Posterior vena cava (tissue), 2 donors: ENCODE results near the gene BCAS3. TPM values are rescaled to one million over a fixed set of nuclear protein-coding genes. Genes with fewer than 3 reads are reported as not detected.
"Not testable (repeated sequence)": the region's sequence is repeated elsewhere in the genome, so short reads cannot be mapped to it uniquely, and the experiment has no call there.

Source experiments
- DNase-seq: peaks from one replicate; pipeline ENCODE4 v3.0.0-alpha.2; 2020; ENCODE audit warnings: low spot score
- intact Hi-C, 2 donors: fragments of 100-400 bp; cut with DNase I; formaldehyde crosslinking; loops; one replicate each; pipeline versions ENCODE4 v1.14.1 to v1.14.2; 2022 to 2023
- total RNA-seq, 2 donors: library from RNA; stranded (reverse); fragmentation: NEBNext Ultra II Directional; extraction: Animal tissue kit (Norgen Biotek cat#: 25700); gene quantifications; one replicate each; pipeline ENCODE4 v1.2.1, GENCODE V29; 2021
- donor health status: DM: yes; HTN: yes; CAD: no.
- donor health status: DM: yes; HTN: yes; CAD: no.

Gene BCAS3
- total RNA-seq, 2 donors from 2014 or later, result 22.5 to 23.6 TPM

DNA sequence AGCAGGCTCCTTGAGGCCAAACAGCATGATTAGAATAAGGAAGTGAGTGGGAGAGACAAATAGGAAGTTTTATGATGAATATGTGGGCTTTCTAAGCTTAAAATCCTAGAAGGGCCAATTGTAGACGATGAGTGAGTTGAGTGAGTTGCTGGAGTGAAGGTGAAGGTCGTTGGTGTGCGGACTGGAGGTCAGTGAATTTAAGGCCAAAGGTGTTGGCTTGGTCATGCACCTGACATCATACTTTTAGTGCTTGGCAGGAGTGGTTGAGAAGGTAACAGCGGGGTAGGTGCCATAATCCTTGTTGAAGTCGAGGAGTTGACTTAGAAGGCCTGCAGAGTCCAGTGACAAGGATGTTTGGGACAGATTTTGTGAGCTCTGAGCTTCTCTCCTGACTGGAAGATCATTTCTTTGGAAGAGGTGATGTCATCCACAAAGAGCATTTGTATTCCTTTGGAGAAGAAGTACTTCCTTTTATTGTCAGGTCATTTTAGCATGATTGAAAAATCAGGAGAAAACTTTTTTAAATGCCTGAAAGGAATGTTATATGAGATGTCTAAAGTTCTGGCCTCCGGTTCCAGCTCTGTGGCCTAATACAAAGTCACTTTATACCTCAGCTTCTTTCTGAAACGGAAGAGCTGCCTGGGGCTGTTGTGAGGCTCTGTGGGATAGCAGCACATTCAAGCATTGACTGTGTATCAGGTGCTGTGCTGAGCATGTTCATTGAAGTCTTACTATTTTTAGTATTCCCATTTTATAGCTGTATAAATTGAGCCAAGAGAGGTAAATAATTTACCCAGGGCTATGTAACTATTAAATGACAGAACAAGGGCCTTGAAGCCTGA, 668.4 kb downstream of the BCAS3 start:
- intact Hi-C loops, result no loop called here

DNA sequence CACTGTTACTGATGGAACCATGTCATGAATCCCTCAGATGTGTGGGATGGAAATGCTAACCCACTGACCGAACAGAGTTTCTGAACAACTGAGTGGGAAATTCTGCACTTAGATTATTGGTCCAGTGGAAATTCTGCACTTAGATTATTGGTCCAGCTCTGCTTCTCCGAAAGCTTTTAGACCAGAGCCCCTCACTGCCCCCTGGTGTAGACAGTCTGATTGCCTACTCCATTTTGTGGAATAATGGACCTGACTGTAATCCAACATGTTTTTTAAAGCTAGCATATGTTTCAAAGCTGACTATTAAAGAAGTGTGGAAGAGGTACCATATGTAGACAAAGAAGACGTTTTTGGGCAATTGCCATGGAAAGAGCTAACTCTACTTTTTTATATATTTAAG, 671.7 kb downstream of the BCAS3 start:
- intact Hi-C loops, result no loop called here

More for the DNA sequence above, 668.4 kb downstream of the BCAS3 start:
- no peak for DNase-seq

DNA sequence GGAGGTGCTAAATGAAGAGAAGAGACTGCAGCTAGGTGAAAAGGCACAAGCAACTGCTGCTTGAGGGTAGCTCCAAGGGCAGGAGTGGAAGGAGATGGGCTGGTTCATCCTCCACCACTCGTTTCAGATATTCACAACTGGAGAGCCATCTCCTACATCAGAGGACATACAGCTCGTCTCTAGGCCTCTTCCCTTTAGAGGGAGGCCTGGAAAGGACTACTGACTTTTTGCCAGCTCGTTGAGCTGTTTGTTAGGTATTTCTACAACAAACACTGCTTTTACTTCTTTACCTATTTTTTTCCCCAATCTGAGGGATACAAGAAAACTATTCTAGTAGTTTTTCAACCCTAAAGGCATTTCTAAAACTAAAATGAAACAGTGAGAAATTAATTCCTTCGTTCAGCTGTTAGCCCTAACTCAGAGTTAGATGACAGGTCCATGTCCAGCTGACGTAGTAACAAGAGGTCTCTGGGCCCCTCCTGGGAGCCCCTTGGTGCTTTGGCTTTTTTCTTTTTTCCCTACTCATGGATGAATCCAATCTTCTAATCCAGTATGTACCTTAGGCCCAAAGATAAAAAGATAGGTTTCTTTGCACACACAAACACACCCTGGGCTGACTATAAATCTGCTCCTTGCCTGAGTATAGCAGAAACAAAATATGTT, 674.2 kb downstream of the BCAS3 start:
- no peak for DNase-seq
- intact Hi-C loops, result no loop called here

More for the DNA sequence above, 671.7 kb downstream of the BCAS3 start:
- no peak for DNase-seq

DNA sequence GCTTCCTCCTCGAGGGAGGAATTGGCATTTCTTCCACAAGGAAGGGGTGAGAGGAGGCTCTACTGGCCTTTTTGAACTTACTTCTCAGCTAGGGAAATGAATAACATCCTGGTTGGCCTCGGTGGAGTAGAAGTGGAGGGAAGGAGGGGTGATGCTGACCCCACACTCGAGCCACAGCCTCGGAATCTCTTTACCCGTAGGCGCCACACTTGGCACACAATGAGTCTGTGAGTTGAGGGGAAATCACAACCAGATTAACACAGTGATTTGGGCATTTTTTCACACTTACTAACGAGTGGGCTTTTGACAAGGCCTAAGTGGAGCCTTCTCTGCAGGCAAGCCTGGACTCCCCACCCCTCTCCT, 674.7 kb downstream of the BCAS3 start:
- intact Hi-C loops, result no loop called here

DNA sequence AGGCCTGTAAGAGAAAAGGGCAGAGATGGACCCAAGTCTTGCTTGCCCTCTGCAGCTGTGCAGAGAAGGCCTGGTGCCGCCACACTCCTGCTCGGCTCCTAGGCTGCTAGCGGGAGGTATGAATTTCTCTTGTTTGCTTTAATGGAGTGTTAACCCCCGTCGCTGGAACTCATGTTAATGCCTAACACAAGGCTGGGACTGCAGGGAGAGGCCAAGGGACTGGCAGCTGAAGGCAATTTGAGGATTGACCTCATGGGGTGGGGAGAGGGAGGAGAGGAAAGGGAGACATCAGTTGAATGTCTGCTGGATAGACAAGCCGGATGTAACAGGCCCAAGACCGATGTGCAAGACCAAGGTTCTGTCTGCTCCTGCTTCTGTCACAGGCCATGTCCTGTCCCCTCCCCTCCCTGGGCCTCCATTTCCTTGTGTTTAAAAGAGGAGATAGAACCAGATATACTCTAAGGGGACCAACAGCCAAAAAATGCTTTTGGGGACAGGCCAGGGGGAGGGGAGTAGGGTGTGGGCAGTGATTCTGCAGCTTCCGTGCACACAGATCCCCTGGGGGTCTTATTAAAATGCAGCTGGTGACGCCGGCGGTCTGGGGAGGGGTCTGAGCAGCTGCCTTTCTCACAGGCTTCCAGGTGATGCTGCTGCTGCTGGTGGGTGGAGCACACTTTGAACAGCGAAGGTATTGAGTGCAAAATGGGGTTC, 675.3 kb downstream of the BCAS3 start:
- no peak for DNase-seq
- intact Hi-C loops, result no loop called here

More for the DNA sequence above, 674.7 kb downstream of the BCAS3 start:
- no peak for DNase-seq

DNA sequence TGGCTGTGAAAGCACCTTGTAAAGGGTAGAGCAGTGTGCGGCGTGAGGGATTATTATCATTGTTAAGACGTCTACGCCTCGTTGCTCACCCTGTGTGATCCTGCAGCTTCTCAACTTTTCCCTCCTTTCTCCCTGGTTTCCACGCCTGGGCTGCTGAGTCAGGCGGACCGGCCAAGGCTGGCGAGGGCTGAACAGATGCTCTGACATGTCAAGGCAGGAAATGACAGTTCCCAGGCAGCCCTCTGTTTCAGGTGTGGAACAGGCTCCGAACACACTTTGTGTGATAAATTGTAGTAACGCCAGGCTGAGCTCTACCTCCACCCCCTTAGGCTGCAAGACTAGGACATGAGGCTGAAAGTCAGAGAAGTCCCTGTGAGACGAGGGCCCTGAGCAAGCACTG, 676.0 kb downstream of the BCAS3 start:
- no peak for DNase-seq
- intact Hi-C loops, result no loop called here

DNA sequence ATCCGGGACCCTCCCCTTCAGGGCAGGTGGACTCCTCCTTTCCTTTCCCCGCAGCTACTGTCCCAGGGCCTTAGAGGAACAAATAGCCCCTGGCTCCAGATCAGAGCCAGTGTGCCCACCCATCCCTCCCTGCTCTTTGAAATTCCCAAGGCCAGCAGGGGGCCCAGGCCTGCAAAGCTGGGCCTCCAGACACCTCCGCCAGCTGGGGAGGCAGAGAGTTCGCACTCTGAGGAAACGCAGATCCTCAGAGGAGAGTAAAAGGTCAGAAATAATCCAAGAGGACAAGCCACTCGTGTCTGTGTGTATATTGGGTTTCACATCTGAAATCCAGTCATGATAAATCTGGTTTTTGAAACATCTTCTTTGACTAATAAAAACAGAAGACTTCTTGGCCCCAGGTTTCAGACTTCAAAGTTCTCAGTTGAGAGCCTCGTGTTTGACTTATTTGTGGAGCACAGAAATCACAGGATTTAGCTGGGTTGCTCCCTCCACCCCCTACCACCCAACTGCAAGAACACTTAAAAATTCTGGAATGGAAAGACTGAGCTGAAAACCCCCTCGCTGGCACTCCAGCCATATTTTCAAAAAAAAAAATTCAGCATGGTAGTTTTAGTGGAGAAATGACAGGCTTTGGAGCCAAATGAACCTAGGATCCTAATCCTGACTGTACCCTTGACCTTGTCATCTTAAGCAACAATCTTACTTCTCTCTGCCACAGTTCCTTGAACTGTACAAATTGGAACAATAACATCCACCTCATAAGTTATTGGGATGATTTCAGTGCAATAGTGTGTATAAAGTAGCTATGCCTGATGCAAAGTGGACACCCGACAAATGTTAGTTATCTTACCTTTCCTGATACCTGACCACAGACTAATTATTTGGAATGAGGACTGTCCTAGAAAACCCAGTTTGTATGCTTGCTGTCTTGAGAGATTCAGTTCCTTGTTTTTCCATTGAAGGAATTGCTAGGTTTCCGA, 677.5 kb downstream of the BCAS3 start:
- intact Hi-C loops, result no loop called here
- peak; percentile 12 for DNase-seq

DNA sequence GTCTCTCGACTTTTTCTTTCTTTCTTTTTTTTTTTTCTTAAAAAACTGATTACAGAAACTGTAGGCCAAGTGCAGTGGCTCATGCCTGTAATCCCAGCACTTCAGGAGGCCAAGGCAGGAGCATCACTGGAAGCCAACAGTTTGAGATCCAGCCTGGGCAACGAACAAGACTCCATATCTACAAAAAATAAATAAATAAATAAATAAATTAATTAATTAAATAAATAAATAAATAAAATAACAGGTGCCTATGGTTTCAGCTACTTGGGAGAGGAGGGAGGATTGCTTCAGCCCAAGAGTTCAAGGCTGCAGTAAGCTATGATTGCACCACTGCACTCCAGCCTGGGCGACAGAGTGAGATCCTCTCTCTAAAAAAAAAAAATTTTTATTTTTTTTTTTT, 679.4 kb downstream of the BCAS3 start:
- intact Hi-C loops, result loop anchor here in 1 of 2 donors (2.0 kb wide), 1 partner anchor 16 kb away; no protein-coding TSS in a partner anchor
- DNase-seq, result not testable (repeated sequence)

DNA sequence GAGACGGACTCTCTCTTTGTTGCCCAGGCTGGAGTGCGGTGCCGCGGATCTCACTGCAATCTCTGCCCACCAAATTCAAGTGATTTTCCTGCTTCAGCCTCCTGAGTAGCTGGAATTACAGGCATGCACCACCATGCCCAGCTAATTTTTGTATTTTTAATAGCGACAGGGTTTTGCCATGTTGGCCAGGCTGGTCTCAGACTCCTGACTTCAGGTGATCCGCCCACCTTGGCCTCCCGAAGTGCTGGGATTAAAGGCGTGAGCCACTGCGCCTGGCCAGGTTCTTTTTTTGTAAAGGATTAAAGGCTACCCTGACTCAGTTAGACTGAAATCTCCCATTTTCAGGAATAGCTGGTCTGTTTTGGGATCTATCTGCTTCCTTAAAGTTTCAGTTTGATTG, 681.9 kb downstream of the BCAS3 start:
- intact Hi-C loops, DNase-seq: not testable (repeated sequence)

DNA sequence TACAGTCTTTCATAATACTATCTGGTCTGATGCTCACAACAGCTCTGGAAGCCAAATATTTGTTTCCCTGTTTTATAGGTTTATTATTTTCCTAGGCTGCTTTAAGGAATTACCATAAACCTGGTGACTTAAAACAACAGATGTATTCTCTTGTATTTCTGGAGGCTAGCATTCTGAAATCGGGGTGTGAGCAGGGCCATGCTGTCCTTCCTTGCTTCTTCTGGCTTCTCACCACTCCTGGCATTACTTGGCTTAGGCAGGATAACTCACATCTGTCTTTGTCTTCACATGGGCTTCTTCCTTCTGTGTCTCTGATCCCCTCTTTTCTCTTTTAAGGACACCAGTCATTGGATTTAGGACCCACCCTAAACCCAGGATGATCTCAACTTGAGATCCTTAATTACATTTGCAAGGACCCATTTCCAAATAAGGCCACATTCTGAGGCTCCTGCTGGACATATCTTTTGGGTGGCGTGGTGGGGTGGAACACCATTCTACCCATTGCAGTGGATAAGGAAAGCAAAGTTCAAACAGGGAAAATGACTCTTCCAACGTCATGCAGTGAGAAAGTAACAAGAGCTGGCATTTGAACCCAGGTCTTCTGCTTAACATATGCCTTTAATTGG, 682.8 kb downstream of the BCAS3 start:
- DNase-seq, result no peak

DNA sequence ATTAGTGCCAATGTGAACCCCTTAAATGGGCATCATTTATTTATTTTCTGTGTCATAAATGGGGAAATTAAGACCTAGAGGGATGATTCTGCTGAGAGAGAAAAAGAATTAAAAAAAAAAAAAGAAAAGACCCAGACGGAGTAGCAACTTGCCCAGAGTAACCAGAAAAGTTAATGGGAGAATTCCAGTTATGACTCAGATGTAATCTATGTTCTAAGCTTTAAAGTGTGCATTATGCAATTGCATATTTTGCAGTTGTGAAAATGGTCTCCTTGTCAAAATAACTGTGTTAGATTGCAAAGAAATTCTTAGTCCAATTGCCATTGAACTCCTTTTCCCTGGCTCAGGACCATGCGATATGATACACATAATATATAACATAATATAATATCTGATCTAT, 683.4 kb downstream of the BCAS3 start:
- intact Hi-C loops, result no loop called here
- no peak for DNase-seq

More for the DNA sequence above, 682.8 kb downstream of the BCAS3 start:
- intact Hi-C loops, result no loop called here

DNA sequence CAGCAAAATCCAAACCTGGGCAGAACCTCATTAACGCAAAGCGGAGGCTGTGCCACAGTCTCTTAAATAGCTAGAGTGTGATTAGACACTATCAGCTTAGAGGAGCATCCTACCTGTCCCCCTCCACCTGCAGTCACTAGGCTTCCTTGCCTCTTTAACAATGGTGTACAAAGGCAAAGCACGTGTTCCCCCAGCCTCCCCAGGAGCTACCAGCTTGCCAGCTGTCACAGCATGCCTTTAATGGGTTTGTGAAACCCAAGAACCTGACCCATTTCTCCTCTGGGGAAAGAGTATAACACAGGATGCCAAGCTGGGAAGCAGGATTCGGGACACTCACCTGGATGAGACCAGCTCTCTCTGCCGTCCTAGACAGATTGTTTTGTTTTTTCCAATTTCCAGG, 684.7 kb downstream of the BCAS3 start:
- no peak for DNase-seq
- intact Hi-C loops, result loop anchor here in 1 of 2 donors (2.0 kb wide), 1 partner anchor 70 kb away; no protein-coding TSS in a partner anchor

DNA sequence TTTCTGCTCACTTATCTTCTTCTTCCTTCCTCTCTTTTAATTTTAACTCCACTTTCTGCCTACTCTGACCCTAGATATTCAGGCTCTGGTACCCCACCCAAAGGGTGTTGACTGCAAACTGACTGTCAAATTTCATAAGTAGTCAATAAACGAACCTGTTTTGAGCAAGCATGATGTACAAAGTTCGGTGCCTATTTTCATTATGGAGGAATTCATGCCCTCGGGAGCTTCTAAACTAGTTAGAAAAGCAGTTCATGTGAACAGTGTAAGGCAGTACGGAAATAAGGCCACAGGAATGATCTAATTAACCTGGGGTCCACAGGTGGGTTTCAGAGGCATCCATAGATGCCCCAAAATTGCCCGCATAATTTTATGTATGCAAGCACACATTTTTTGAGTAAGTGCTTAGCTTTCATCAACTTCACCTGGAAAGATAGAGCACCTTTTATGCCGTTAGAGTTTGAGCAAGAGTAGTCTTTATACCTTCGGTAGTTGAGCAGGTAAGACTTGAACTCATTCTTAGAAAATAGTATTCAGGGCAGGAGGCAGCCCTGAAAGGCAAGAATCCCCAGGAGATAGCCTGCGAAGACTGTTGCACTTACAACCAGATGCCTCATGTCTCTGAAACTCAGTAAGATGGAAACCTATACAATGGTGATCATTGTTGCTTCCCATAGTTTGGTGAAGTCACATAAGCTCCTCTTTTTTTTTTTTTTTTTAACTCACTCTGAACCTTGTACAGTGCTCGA, 685.4 kb downstream of the BCAS3 start:
- no peak for DNase-seq
- intact Hi-C loops, result loop anchor here in 1 of 2 donors (2.0 kb wide), 1 partner anchor 70 kb away; no protein-coding TSS in a partner anchor

DNA sequence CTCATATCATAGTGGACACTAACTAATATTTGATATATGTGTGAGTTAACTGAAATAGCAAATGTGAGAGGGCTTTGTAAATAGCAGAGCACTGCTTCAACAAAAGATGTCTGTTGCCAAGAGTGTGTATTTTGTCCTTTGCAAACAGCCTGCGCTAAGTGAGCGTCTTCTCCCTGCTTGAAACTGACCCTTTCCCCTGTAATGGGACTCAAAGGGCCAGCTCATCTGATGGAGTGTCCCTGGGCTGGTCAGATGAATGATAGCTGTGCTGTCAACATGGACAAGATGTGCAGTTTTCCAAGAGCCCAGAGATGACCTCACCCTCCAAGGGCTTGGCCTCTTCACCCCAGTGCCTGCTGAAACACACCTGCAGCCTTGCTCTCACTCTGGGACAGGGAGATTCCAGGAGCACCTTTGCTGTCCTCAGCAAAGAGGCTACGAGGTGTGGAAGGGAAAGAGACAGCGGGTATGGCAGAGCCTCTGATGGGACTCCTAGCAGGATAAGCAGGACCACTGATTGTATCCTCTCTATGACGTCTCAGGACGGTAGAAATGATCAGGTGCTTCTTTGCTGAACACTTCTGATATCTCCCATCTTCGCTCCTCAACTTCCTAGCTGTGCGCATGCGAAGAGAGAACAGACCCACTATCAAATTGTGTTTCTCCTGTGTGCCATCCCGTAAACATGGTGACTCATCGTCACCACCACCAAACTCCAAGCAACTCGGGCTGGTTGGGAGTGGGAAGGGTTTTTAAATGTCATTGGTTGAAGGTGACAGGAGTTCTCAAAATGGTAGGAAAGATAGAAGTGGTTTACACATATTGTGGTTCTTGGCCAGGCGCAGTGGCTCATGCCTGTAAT, 686.2 kb downstream of the BCAS3 start:
- intact Hi-C loops, result loop anchor here in 1 of 2 donors (2.0 kb wide), 1 partner anchor 69 kb away; no protein-coding TSS in a partner anchor
- DNase-seq, result no peak

DNA sequence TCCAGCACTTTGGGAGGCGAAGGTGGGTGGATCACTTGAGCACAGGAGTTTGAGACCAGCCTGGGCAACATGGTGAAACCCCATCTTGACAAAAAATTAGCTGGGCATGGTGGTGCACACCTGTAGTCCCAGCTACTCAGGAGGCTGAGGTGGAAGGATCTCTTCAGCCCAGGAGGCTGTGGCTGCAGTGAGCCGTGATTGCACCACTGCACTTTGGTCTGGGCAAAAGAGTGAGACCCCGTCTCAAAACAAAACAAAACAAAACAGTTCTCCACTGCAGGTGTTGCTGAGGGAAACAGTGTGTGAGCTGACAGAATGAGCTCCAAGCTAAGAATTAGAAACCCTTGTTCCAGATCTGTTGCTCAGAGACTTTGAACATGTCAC, 686.8 kb downstream of the BCAS3 start:
- DNase-seq, result no peak
- intact Hi-C loops, result no loop called here

DNA sequence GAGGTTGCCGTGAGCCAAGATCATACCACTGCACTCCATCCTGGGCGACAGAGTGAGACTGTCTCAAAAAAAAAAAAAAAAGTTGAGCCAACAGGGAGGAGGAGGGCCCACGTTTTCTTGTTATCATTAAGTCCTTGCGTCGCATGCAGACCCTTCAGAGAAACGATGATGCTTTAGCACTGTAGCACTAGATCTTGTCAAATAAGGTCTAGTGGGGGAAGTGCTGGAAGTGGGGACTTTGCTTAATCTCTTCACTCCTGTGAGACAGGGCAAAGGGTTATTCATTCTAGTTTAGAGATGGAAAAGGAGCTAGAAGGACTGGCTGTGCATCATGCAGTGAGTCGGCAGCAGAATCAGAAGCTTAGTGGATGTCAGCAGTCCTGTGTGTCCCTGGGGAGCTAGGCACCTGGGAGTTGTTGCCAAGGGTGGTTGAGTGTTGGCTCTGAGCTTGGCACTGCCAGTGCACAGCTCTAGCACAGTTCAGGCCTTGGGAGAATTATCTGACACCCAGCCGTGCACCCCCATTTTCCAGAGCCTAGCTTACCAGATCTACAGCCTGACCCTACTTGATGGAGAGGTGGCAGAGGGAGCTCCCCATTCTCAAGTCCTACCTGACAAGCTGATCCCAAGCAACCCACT, 688.5 kb downstream of the BCAS3 start:
- intact Hi-C loops, result no loop called here
- DNase-seq, result no peak
